CD4-positive, alpha-beta T cell (primary cell): Measurements from ENCODE around the gene PIMREG. TPM values are rescaled to one million over a fixed set of nuclear protein-coding genes. Genes with fewer than 3 reads are reported as not detected.

Source experiments
- ATAC-seq: fragments of 200-7000 bp; cut with Tn5 transposase; one replicate; pipeline ENCODE4 v1.10.0; 2022; ENCODE audit warnings: mild to moderate bottlenecking; ENCODE audit not compliant: poor library complexity
- CTCF ChIA-PET: fragments of 350-600 bp; sonication (Branson Sonifier 250); formaldehyde crosslinking; loops from one replicate; lab custom pipeline; 2021; ENCODE audit warnings: antibody characterized with exemption, inconsistent platforms; lab: Charles Lee
- POLR2A ChIA-PET: fragments of 350-600 bp; sonication (Branson Sonifier 250); formaldehyde crosslinking; loops from one replicate; lab custom pipeline; 2021; ENCODE audit warnings: antibody characterized with exemption, inconsistent platforms; lab: Charles Lee
- DNase-seq, 14 experiments: peaks; one replicate each; pipeline ENCODE4 v3.0.0-alpha.2; 2013 to 2020; ENCODE audit warnings: mixed read lengths in 2 of 14
- H3K27ac ChIP-seq, 2 donors: one replicate each; pipeline versions ENCODE4 v1.5.1 to v1.7.0; 2013; ENCODE audit warnings: low read length in 2 of 2, low read depth in 1 of 2, mild to moderate bottlenecking in 1 of 2
- H3K27me3 ChIP-seq, 2 experiments: 1 replicate in 1 of 2; 2 replicates in 1 of 2; pipeline versions ENCODE4 v1.6.1 to v1.7.0; 2013; ENCODE audit warnings: low read length in 2 of 2, control low read depth in 1 of 2, mild to moderate bottlenecking in 1 of 2, moderate library complexity in 1 of 2; ENCODE audit not compliant: insufficient read depth in 2 of 2, control insufficient read depth in 1 of 2
- H3K36me3 ChIP-seq: one replicate; pipeline ENCODE4 v1.6.1; 2013; ENCODE audit warnings: low read length, control low read depth; ENCODE audit not compliant: insufficient read depth
- H3K4me1 ChIP-seq: one replicate; pipeline ENCODE4 v1.6.1; 2013; ENCODE audit warnings: low read length, control low read depth; ENCODE audit not compliant: insufficient read depth
- H3K4me3 ChIP-seq: one replicate; pipeline ENCODE4 v1.5.1; 2013; ENCODE audit warnings: mild to moderate bottlenecking, low read length, moderate library complexity
- H3K9me3 ChIP-seq, 2 experiments: 1 replicate in 1 of 2; 2 replicates in 1 of 2; pipeline versions ENCODE4 v1.6.1 to v1.7.0; 2013; ENCODE audit warnings: low read length in 2 of 2, mild to moderate bottlenecking in 2 of 2, control low read depth in 1 of 2, moderate library complexity in 1 of 2; ENCODE audit not compliant: control insufficient read depth in 1 of 2, insufficient read depth in 1 of 2
- H3K27ac Mint-ChIP-seq: one replicate; pipeline ENCODE4 v1.8.0; 2020; ENCODE audit warnings: mixed read lengths
- H3K27me3 Mint-ChIP-seq: one replicate; pipeline ENCODE4 v1.8.0; 2021; ENCODE audit warnings: mixed read lengths
- H3K36me3 Mint-ChIP-seq: one replicate; pipeline ENCODE4 v1.8.0; 2021; ENCODE audit warnings: low read depth, mixed read lengths
- H3K4me1 Mint-ChIP-seq: one replicate; pipeline ENCODE4 v1.8.0; 2021; ENCODE audit warnings: low read depth, mixed read lengths
- H3K4me3 Mint-ChIP-seq: one replicate; pipeline ENCODE4 v1.8.0; 2020; ENCODE audit warnings: mild to moderate bottlenecking, mixed read lengths
- H3K9me3 Mint-ChIP-seq: one replicate; pipeline ENCODE4 v1.8.0; 2020; ENCODE audit warnings: mixed read lengths
- CTCF ChIP-seq: fragments of 200-600 bp; IDR thresholded peaks from one replicate; pipeline ENCODE4 v1.8.0; 2022; ENCODE audit warnings: antibody characterized with exemption, mild to moderate bottlenecking
- intact Hi-C, 2 experiments: fragments of 100-400 bp; cut with DNase I in 1 of 2; cut with micrococcal nuclease in 1 of 2; formaldehyde crosslinking; loops; one replicate each; pipeline versions ENCODE4 v1.15.1 to v1.9.0; 2023 to 2025; cut with DNase I, micrococcal nuclease
- total RNA-seq, 174 experiments: library from RNA in 2 of 174; stranded (reverse) in 2 of 174; gene quantifications; one replicate each; pipeline ENCODE4 v1.2.3 and lab custom pipeline; 2021 to 2026

Gene PIMREG
- total RNA-seq, 2 experiments from 2014 or later: not detected

GRCh38 chr17:6415616-6416015, 28.6 kb upstream of the PIMREG start:
- no peaks in the 10 kb centered on the region for H3K4me1 Mint-ChIP-seq
- no peak for DNase-seq
- H3K4me3 Mint-ChIP-seq: no peak overlapping the region
- peaks cover 2% of the 10 kb centered on the region for H3K4me1 ChIP-seq
- intact Hi-C loops: no loop called here
- ChIA-PET CTCF (no interaction called here), POLR2A (no interaction called here)
- H3K36me3 Mint-ChIP-seq: no peaks in the 10 kb centered on the region
- no peak for TF ChIP-seq CTCF
- H3K9me3 ChIP-seq: peaks cover 0 to 8% of the 10 kb centered on the region in 2 experiments
- no peaks in the 10 kb centered on the region for H3K9me3 Mint-ChIP-seq
- no peak overlapping the region for H3K27ac Mint-ChIP-seq
- no peak overlapping the region for H3K4me3 ChIP-seq
- peaks cover 21% of the 10 kb centered on the region for H3K27me3 Mint-ChIP-seq
- H3K27me3 ChIP-seq: no peaks in the 10 kb centered on the region
- no peak overlapping the region for H3K27ac ChIP-seq
- ATAC-seq: no peak
- H3K36me3 ChIP-seq: no peaks in the 10 kb centered on the region

- no peaks in the 10 kb centered on the region for H3K36me3 Mint-ChIP-seq
- ChIA-PET CTCF (no interaction called here), POLR2A (no interaction called here)
- DNase-seq (peak in 9 of 14 experiments; percentile 14 to 49 (median 16)), ATAC-seq (peak; percentile 44)
- H3K4me3 Mint-ChIP-seq: no peak overlapping the region
- no peak overlapping the region for H3K27ac Mint-ChIP-seq
- no peaks in the 10 kb centered on the region for H3K9me3 Mint-ChIP-seq
- Histone ChIP-seq H3K4me3 (no peak overlapping the region), H3K9me3 (no peaks in the 10 kb centered on the region), H3K36me3 (no peaks in the 10 kb centered on the region), H3K4me1 (peaks cover 9% of the 10 kb centered on the region), H3K27ac (no peak overlapping the region), H3K27me3 (peaks cover 0 to 5% of the 10 kb centered on the region in 2 experiments)
- TF ChIP-seq CTCF: no peak
- peaks cover 39% of the 10 kb centered on the region for H3K27me3 Mint-ChIP-seq
- intact Hi-C loops: loop anchor here (5.0 to 10.0 kb wide), 3 partner anchors 975 to 1175 kb away; no protein-coding TSS in a partner anchor
- no peaks in the 10 kb centered on the region for H3K4me1 Mint-ChIP-seq
These were observed 24.0 kb upstream of the PIMREG start for GRCh38 chr17:6420173-6420641.

GRCh38 chr17:6421700-6422604, 22.3 kb upstream of the PIMREG start:
- intact Hi-C loops: loop anchor here (1.0 to 10.0 kb wide), 5 partner anchors 830 to 1177 kb away; no protein-coding TSS in a partner anchor
- CTCF ChIA-PET: interaction anchor here (1.7 kb wide), 1 partner anchor 15 kb away, joined by 4 read pairs; no protein-coding TSS in a partner anchor
- Mint-ChIP-seq H3K27ac (no peak overlapping the region), H3K9me3 (no peaks in the 10 kb centered on the region), H3K4me1 (peaks cover 2% of the 10 kb centered on the region), H3K27me3 (peaks cover 36% of the 10 kb centered on the region), H3K36me3 (no peaks in the 10 kb centered on the region), H3K4me3 (no peak overlapping the region)
- DNase-seq (peak; percentile 46 to 83 (median 65)), ATAC-seq (peak; percentile 62)
- Histone ChIP-seq H3K27me3 (peaks cover 0 to 5% of the 10 kb centered on the region in 2 experiments), H3K4me3 (no peak overlapping the region), H3K9me3 (no peaks in the 10 kb centered on the region), H3K27ac (no peak overlapping the region), H3K36me3 (no peaks in the 10 kb centered on the region), H3K4me1 (peaks cover 15% of the 10 kb centered on the region)
- TF ChIP-seq CTCF: peak; percentile 81
- POLR2A ChIA-PET: no interaction called here
